A549 (cell line): ENCODE results near the gene AP2A2. TPM values are rescaled to one million over a fixed set of nuclear protein-coding genes. Genes with fewer than 3 reads are reported as not detected.
A peak's percentile ranks its signal among the peaks of the same experiment; 100 is the strongest.

Source experiments
- ATAC-seq, 2 experiments: fragments of 200-7000 bp in 1 of 2; fragments of >200 bp in 1 of 2; cut with Nextera tagmentation in 1 of 2; cut with Tn5 transposase in 1 of 2; 3 replicates each; pipeline versions ENCODE4 v1.8.0 to v1.9.1; 2018 to 2020; ENCODE audit warnings: mild to moderate bottlenecking in 1 of 2, moderate library complexity in 1 of 2
- CTCF ChIA-PET: fragments of 300-600 bp; sonication (Branson Sonifier 250); formaldehyde crosslinking; extraction: SDS; loops from one replicate; lab custom pipeline; 2021; ENCODE audit warnings: antibody characterized with exemption, inconsistent platforms; lab: Yijun Ruan, JAX
- POLR2A ChIA-PET: fragments of 350-600 bp; formaldehyde crosslinking; extraction: SDS; loops from one replicate; lab custom pipeline; 2021; ENCODE audit warnings: antibody characterized with exemption, inconsistent platforms; lab: Yijun Ruan, JAX
- DNase-seq, 2 experiments: peaks; one replicate each; pipeline versions ENCODE4 v3.0.0 to v3.0.0-alpha.2; 2011 to 2016; ENCODE audit warnings: low read depth in 1 of 2, low spot score in 1 of 2
- FAIRE-seq: peaks from 2 replicates; lab custom pipeline; 2011; peaks lifted over from hg19 to GRCh38; lab: Jason Lieb, UNC
- H3K27ac ChIP-seq, 2 experiments: fragments of >200 bp; sonication (Bioruptor Twin); formaldehyde crosslinking; 3 replicates each; pipeline ENCODE4 v1.5.1; 2016 to 2017
- H3K4me1 ChIP-seq: fragments of >200 bp; sonication (Bioruptor Twin); formaldehyde crosslinking; 3 replicates; pipeline ENCODE4 v1.6.1; 2016
- H3K4me2 ChIP-seq: fragments of >200 bp; sonication (Bioruptor Twin); formaldehyde crosslinking; 3 replicates; pipeline ENCODE4 v1.6.1; 2016
- H3K4me3 ChIP-seq: fragments of >200 bp; sonication (Bioruptor Twin); formaldehyde crosslinking; 3 replicates; pipeline ENCODE4 v1.5.1; 2016
- H3K9me3 ChIP-seq: fragments of >200 bp; sonication (Bioruptor Twin); formaldehyde crosslinking; 3 replicates; pipeline ENCODE4 v1.6.1; 2016
- CHD4 ChIP-seq: fragments of 200-600 bp; sonication (generic); IDR thresholded peaks from 2 replicates; pipeline ENCODE4 v1.6.1; 2016; ENCODE audit warnings: antibody characterized with exemption, mild to moderate bottlenecking, borderline replicate concordance
- HDAC2 ChIP-seq: fragments of 200-600 bp; sonication (generic); IDR thresholded peaks from 2 replicates; pipeline ENCODE4 v1.6.1; 2016
- HES2 ChIP-seq: fragments of >200 bp; sonication (Bioruptor Twin); formaldehyde crosslinking; IDR thresholded peaks from 2 replicates; pipeline ENCODE4 v1.6.1; 2016
- HMGXB4 ChIP-seq: fragments of 250-450 bp; sonication (Bioruptor Pico); IDR thresholded peaks from 2 replicates; pipeline ENCODE4 v1.5.0; 2021; ENCODE audit warnings: mild to moderate bottlenecking, moderate library complexity, borderline replicate concordance
- HOXB5 ChIP-seq: fragments of 250-450 bp; sonication (Bioruptor Pico); IDR thresholded peaks from 2 replicates; pipeline ENCODE4 v1.5.0; 2020; ENCODE audit warnings: mild to moderate bottlenecking, moderate library complexity
- KDM1A ChIP-seq: fragments of 200-600 bp; sonication (generic); IDR thresholded peaks from 2 replicates; pipeline ENCODE4 v1.6.1; 2016; ENCODE audit warnings: low read depth, mild to moderate bottlenecking
- KDM5A ChIP-seq: fragments of 200-600 bp; sonication (generic); IDR thresholded peaks from 2 replicates; pipeline ENCODE4 v1.6.1; 2016; ENCODE audit warnings: antibody characterized with exemption, mild to moderate bottlenecking
- MAFK ChIP-seq: fragments of 450-650 bp; IDR thresholded peaks from 2 replicates; pipeline ENCODE4 v1.6.1; 2014; ENCODE audit not compliant: partially characterized antibody
- MAX ChIP-seq: IDR thresholded peaks from 2 replicates; pipeline ENCODE4 v1.6.1; 2012
- NFE2L2 ChIP-seq: fragments of 150-350 bp; conservative IDR thresholded peaks from 2 replicates; pipeline ENCODE4 v1.6.1; 2014; ENCODE audit warnings: low read length
- NR3C1 ChIP-seq: fragments of >200 bp; sonication (Bioruptor Twin); formaldehyde crosslinking; IDR thresholded peaks from 3 replicates; pipeline ENCODE4 v1.6.1; 2017
- POLR2A ChIP-seq: IDR thresholded peaks from 2 replicates; pipeline ENCODE4 v1.6.1; 2012; ENCODE audit warnings: mild to moderate bottlenecking, low read length
- RNF2 ChIP-seq: fragments of 200-600 bp; sonication (generic); IDR thresholded peaks from 2 replicates; pipeline ENCODE4 v1.6.1; 2016; ENCODE audit warnings: low read depth, mild to moderate bottlenecking, antibody characterized with exemption, moderate library complexity, borderline replicate concordance
- SMC3 ChIP-seq: fragments of >200 bp; sonication (Bioruptor Twin); formaldehyde crosslinking; IDR thresholded peaks from 3 replicates; pipeline ENCODE4 v1.6.1; 2018; ENCODE audit warnings: inconsistent platforms
- SREBF2 ChIP-seq: fragments of 450-650 bp; IDR thresholded peaks from 2 replicates; pipeline ENCODE4 v1.6.1; 2014; ENCODE audit warnings: mild to moderate bottlenecking, moderate library complexity
- ZFP36 ChIP-seq: fragments of 450-650 bp; IDR thresholded peaks from 2 replicates; pipeline ENCODE4 v1.6.1; 2014; ENCODE audit warnings: borderline replicate concordance; ENCODE audit not compliant: partially characterized antibody
- ZNF302 ChIP-seq: fragments of 250-450 bp; sonication (Bioruptor Pico); IDR thresholded peaks from 2 replicates; pipeline ENCODE4 v1.9.0; 2021; ENCODE audit warnings: inconsistent platforms, mild to moderate bottlenecking, moderate library complexity
- WGBS: methylation state at CpG from one replicate; pipeline ENCODE4 v1.1.6; 2017; ENCODE audit errors: missing lambda C conversion rate; 5-methylcytosine and 5-hydroxymethylcytosine counted together
- polyA plus RNA-seq, 4 experiments: library from polyadenylated mRNA; depleted of rRNA in 3 of 4; stranded (reverse); fragments of >200 nt; fragmentation: RNase III in 1 of 4; extraction: RNeasy Plus Mini Kit Qiagen cat#74134 plus additional on column Dnase treatment in 1 of 4; gene quantifications; 2 replicates in 3 of 4; 3 replicates in 1 of 4; pipeline ENCODE4 v1.2.3, GENCODE V29; 2011 to 2017
- TF ChIP-seq, protein P1 (sequence below): fragments of 450-650 bp; IDR thresholded peaks from 2 replicates; pipeline ENCODE4 v1.6.1; 2014; ENCODE audit warnings: antibody characterized with exemption
- TF ChIP-seq, protein P2 (sequence below): fragments of >200 bp; sonication (Bioruptor Twin); formaldehyde crosslinking; IDR thresholded peaks from 3 replicates; pipeline ENCODE4 v1.5.1; 2016

AP2A2 gene
- polyA plus RNA-seq, 2 of the 4 experiments (the other 2 are of a cell fraction) = 39.4 to 60.4 TPM

DNA sequence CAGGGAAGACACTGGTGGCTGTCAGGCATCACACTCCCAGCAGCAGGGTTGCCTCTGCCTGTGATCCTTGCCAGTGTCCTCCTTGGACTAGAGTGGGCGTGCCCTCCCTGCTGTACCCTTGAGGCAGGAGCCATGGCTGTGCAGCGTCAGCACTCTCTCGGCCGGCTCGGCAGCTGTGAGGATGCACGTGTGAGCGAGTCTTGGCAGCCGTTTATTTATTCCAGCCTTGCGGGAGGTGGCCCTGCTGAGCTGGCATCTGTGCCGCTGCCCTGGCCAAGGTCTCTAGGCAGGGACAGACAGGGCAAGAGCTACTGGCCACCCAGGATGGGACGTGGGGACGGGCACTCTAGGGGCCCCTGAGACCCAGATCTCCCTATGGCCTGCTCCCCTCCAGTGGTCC lies 49.1 kb upstream of the AP2A2 start:
- FAIRE-seq (no peak), ATAC-seq (peak; percentile 2 to 9; a peak in 4 of 6 replicates), DNase-seq (no peak)
- TF ChIP-seq SMC3 = no peak
- TF ChIP-seq HES2 = no peak
- TF ChIP-seq HMGXB4 = no peak
- peak; percentile 40 for TF ChIP-seq MAFK
- TF ChIP-seq, protein P1, sequence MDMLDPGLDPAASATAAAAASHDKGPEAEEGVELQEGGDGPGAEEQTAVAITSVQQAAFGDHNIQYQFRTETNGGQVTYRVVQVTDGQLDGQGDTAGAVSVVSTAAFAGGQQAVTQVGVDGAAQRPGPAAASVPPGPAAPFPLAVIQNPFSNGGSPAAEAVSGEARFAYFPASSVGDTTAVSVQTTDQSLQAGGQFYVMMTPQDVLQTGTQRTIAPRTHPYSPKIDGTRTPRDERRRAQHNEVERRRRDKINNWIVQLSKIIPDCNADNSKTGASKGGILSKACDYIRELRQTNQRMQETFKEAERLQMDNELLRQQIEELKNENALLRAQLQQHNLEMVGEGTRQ = no peak
- no peak for TF ChIP-seq CHD4
- no peak for TF ChIP-seq SREBF2
- TF ChIP-seq NFE2L2 = no peak
- Histone ChIP-seq H3K4me3 (no peak overlapping the region), H3K4me2 (no peak overlapping the region), H3K27ac (no peak overlapping the region), H3K4me1 (peaks cover 5% of the 10 kb centered on the region; the same call in 1 of the 3 replicates), H3K9me3 (no peaks in the 10 kb centered on the region)
- ChIA-PET CTCF (interaction anchor here (1.3 to 2.4 kb wide), 6 partner anchors 15 to 177 kb away, joined by 3 to 14 read pairs (median 6); no protein-coding TSS in a partner anchor), POLR2A (no interaction called here)
- 89% methylated on average over 11 of the region's 12 CpGs for WGBS

GRCh38 chr11:877565-877964 lies 48.1 kb upstream of the AP2A2 start:
- DNase-seq (peak in 1 of 2 experiments; percentile 71), ATAC-seq (peak; percentile 80), FAIRE-seq (no peak)
- POLR2A ChIA-PET = no interaction called here
- TF ChIP-seq HES2 = no peak
- no peak for TF ChIP-seq NR3C1
- TF ChIP-seq KDM5A = no peak
- TF ChIP-seq ZFP36 = no peak
- no peak for TF ChIP-seq KDM1A
- TF ChIP-seq MAX = no peak
- TF ChIP-seq HOXB5 = no peak
- no peak for TF ChIP-seq HDAC2
- Histone ChIP-seq H3K4me3 (no peak overlapping the region), H3K27ac (no peak overlapping the region), H3K4me2 (no peak overlapping the region), H3K9me3 (no peaks in the 10 kb centered on the region), H3K4me1 (no peaks in the 10 kb centered on the region)
- CTCF ChIA-PET = interaction anchor here (1.1 to 1.9 kb wide), 6 partner anchors 9 to 176 kb away, joined by 3 to 7 read pairs (median 5); no protein-coding TSS in a partner anchor
- WGBS = 74% methylated on average over 8 of the region's 11 CpGs

- Histone ChIP-seq H3K4me2 (no peak overlapping the region), H3K4me3 (no peak overlapping the region), H3K27ac (no peak overlapping the region), H3K4me1 (no peaks in the 10 kb centered on the region), H3K9me3 (no peaks in the 10 kb centered on the region)
- no peak for DNase-seq
- no peak for FAIRE-seq
- 0 out of 6 replicates have a peak, but pooled peaks of 1 of the 2 experiments have one; percentile 17 for ATAC-seq
- CTCF ChIA-PET = interaction anchor here (1.5 kb wide), 1 partner anchor 170 kb away, joined by 4 read pairs; no protein-coding TSS in a partner anchor
- WGBS = 89% methylated on average over 9 of the region's 14 CpGs
- TF ChIP-seq RNF2 = no peak
- POLR2A ChIA-PET = no interaction called here
Measured at GRCh38 chr11:880447-880846, 45.2 kb upstream of the AP2A2 start.

DNA sequence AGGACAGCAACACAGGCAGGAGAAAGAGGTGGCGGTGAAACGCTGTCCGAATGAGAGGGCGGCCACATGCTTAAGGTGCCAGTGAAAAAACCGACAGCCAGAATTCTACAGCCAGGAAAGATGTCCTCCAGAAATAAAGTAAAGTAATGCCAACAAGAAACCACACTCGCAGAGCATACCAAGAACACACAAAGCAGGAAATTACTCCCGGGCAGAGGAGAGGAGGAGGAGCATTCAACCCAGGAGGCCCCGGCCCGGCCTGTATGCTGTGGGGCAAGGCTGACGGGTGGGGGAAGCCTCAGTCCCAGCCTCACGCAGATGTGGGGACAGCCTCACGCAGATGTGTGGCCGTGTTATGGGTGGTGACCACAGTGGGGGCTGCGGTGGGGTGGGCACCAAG lies 43.1 kb upstream of the AP2A2 start:
- H3K4me3 ChIP-seq = no peak overlapping the region
- ChIA-PET CTCF (interaction anchor here (0.8 to 0.9 kb wide), 2 partner anchors 11 to 34 kb away, joined by 3 to 4 read pairs; no protein-coding TSS in a partner anchor), POLR2A (no interaction called here)
- 91% methylated on average over 12 of the region's 14 CpGs for WGBS
- H3K9me3 ChIP-seq = no peaks in the 10 kb centered on the region
- no peaks in the 10 kb centered on the region for H3K4me1 ChIP-seq
- ATAC-seq (no peak), DNase-seq (no peak), FAIRE-seq (no peak)
- H3K4me2 ChIP-seq = no peak overlapping the region
- TF ChIP-seq POLR2A (no peak), ZNF302 (no peak)
- TF ChIP-seq, protein P2, sequence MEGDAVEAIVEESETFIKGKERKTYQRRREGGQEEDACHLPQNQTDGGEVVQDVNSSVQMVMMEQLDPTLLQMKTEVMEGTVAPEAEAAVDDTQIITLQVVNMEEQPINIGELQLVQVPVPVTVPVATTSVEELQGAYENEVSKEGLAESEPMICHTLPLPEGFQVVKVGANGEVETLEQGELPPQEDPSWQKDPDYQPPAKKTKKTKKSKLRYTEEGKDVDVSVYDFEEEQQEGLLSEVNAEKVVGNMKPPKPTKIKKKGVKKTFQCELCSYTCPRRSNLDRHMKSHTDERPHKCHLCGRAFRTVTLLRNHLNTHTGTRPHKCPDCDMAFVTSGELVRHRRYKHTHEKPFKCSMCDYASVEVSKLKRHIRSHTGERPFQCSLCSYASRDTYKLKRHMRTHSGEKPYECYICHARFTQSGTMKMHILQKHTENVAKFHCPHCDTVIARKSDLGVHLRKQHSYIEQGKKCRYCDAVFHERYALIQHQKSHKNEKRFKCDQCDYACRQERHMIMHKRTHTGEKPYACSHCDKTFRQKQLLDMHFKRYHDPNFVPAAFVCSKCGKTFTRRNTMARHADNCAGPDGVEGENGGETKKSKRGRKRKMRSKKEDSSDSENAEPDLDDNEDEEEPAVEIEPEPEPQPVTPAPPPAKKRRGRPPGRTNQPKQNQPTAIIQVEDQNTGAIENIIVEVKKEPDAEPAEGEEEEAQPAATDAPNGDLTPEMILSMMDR = no peak
- no peak overlapping the region for H3K27ac ChIP-seq
